Mesodermal cell (in vitro differentiated cells): ENCODE data around the gene USP36. TPM values are rescaled to one million over a fixed set of nuclear protein-coding genes. Genes with fewer than 3 reads are reported as not detected.
"Not testable (repeated sequence)": the region's sequence is repeated elsewhere in the genome, so short reads cannot be mapped to it uniquely, and the experiment has no call there.

ENCODE experiments used
- H3K27ac ChIP-seq: 2 replicates; pipeline ENCODE4 v1.7.0; 2013; ENCODE audit warnings: mild to moderate bottlenecking, low read depth, low read length, moderate library complexity; ENCODE audit not compliant: severe bottlenecking
- H3K36me3 ChIP-seq: 2 replicates; pipeline ENCODE4 v1.7.1; 2013; ENCODE audit warnings: mild to moderate bottlenecking, low read length, moderate library complexity; ENCODE audit not compliant: control insufficient read depth, insufficient read depth
- H3K4me1 ChIP-seq: one replicate; pipeline ENCODE4 v1.7.1; 2013; ENCODE audit warnings: mild to moderate bottlenecking, low read length; ENCODE audit not compliant: insufficient read depth, control insufficient read depth, poor library complexity, severe bottlenecking
- H3K4me3 ChIP-seq: 2 replicates; pipeline ENCODE4 v1.7.0; 2013; ENCODE audit warnings: low read length, control low read depth, mild to moderate bottlenecking; ENCODE audit not compliant: insufficient read depth, poor library complexity, severe bottlenecking; ENCODE audit errors: extremely low read depth
- H3K9me3 ChIP-seq: 2 replicates; pipeline ENCODE4 v1.7.1; 2013; ENCODE audit warnings: mild to moderate bottlenecking, low read length, moderate library complexity; ENCODE audit not compliant: control insufficient read depth
- WGBS, 2 experiments: methylation state at CpG; one replicate each; pipeline ENCODE4 v1.1.5; 2013; ENCODE audit warnings: missing lambda C conversion rate in 2 of 2; ENCODE audit not compliant: insufficient coverage in 2 of 2; 5-methylcytosine and 5-hydroxymethylcytosine counted together
- polyA plus RNA-seq, 2 experiments: library from polyadenylated mRNA; stranded (reverse); fragments of 50-300 nt; gene quantifications; one replicate each; pipeline ENCODE4 v1.2.3, GENCODE V29; 2013

USP36 gene
- polyA plus RNA-seq (2013, experiment 1 of 2) = 20.2 TPM
- polyA plus RNA-seq (2013, experiment 2 of 2) = 19.1 TPM

DNA sequence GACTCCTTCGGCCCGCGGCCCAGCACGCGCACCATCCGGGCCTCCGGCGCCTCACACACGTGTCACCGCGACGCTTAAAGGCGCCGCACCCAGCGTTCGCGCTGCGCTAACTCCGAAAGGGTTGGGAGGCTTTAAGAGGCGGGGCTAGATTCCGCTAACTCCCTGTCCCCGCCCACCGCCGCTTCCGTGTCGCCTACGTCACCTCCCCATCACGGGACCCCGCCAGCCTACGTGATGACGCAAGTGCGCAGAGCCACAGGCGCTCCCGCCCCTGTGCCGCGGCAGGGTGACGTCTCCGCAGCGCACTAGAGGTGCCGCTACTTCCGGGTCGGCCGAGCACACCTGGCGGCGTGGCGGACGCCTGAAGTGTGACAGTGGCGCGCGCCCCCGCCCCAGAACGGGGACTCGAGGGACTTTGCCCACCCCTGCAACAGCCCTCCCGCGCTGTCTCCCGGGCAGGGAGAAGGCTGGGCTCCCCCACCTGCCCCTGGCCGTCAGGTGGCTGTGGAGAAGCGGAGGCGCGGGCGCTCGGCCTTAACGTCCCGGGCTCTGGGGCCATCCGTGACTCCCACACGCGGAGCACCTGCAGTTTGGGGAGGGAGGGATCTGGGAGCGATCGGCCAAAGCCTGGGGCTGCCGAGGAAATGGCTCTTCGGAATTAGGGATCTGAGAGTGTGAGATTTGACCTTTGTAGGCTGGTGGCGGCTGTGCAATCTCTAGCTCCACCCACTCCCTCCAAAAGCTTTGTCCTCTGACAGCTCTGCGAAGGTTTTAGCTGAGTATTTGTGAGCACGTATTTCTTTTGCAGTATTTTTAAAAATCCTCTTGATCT, at the start of gene USP36:
Gene USP36 (minus strand): TSS at position 35 of the 832 bp plus-strand sequence. CDS start 4,451 bp downstream, outside the sequence.
- no peaks in the 10 kb centered on the region for H3K9me3 ChIP-seq
- peaks cover 9% of the 10 kb centered on the region for H3K4me1 ChIP-seq
- peak within 1 kb of the TSS; percentile 92 for H3K27ac ChIP-seq
- H3K4me3 ChIP-seq = peak within 1 kb of the TSS; percentile 83
- WGBS, 2 experiments = 0% methylated on average over 38 to 54 of the region's 74 CpGs
- peaks cover 22% of the 10 kb centered on the region for H3K36me3 ChIP-seq

DNA sequence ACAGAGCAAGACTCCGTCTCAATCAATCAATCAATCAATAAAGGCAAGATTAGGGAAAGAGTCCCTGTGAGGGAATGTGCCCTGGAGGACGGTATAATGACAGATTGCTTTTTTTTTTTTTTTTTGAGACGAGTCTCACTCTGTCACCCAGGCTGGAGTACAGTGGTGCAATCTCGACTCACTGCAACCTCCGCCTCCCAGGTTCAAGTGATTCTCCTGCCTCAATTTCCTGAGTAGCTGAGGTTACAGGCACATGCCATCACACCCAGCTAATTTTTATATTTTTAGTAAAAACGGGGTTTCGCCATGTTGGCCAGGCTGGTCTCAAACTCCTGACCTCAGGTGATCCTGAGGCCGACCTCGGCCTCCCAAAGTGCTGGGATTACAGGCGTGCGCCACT, 49.5 kb upstream of the USP36 start:
- not testable (repeated sequence) for H3K27ac ChIP-seq, H3K36me3 ChIP-seq, H3K4me3 ChIP-seq, H3K9me3 ChIP-seq
- 96% methylated on average over 9 to 10 of the region's 11 CpGs for WGBS, 2 experiments
- peaks cover 14% of the 10 kb centered on the region for H3K4me1 ChIP-seq

DNA sequence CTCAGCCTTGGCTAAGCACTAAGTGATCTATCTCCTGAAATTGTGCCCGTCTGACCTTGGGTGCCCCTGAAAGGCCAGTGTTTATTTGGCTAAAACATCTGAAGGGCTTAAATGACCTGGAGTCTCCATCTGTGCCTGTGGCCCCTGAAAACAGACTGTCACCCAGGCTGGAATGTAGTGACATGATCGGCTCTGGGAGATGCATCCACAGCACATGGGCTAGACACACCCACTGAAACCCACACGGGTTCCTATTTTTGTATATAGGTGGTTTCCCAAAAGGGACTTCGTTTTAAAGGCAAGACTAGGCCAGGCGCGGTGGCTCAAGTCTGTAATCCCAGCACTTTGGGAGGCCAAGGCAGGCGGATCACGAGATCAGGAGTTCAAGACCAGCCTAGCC, 48.9 kb upstream of the USP36 start:
- WGBS, 2 experiments = 92 to 95% methylated on average over 7 to 8 of the region's 8 CpGs
- Histone ChIP-seq H3K36me3 (peaks cover 6% of the 10 kb centered on the region), H3K9me3 (no peaks in the 10 kb centered on the region), H3K27ac (no peak overlapping the region), H3K4me1 (peaks cover 20% of the 10 kb centered on the region), H3K4me3 (no peak overlapping the region)

DNA sequence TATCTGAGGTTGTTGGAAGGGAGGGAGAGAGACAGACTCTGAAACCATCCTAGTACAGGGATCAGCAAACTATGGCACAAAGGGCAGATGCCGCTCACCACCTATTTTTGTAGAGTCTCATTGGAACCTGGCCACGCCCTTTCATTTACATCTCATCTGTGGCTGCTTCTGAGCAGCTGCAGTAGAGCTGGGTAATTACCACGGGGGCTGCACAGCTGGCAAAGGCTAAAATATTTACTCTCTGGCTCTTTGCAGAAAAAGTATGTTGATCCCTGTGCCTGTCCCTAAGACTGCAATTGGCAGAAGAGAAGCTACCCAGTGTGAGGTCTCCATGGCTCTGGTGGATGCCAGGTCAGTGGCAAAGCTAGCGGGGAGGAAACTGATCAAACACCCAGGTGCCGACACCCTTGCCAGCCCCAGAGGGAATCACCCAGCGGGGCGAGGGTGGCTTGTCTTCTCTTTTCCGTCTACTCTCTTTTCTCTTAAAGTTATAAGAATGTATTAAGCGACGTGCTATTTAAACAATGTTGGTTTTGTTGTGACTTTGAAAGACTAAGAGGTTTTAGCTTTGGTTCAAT, 48.4 kb upstream of the USP36 start:
- peaks cover 6% of the 10 kb centered on the region for H3K36me3 ChIP-seq
- no peak overlapping the region for H3K4me3 ChIP-seq
- whole genome bisulfite sequencing, 2 experiments = 90 to 91% methylated on average over 4 to 8 of the region's 10 CpGs
- H3K9me3 ChIP-seq = no peaks in the 10 kb centered on the region
- peaks cover 25% of the 10 kb centered on the region for H3K4me1 ChIP-seq
- H3K27ac ChIP-seq = no peak overlapping the region

DNA sequence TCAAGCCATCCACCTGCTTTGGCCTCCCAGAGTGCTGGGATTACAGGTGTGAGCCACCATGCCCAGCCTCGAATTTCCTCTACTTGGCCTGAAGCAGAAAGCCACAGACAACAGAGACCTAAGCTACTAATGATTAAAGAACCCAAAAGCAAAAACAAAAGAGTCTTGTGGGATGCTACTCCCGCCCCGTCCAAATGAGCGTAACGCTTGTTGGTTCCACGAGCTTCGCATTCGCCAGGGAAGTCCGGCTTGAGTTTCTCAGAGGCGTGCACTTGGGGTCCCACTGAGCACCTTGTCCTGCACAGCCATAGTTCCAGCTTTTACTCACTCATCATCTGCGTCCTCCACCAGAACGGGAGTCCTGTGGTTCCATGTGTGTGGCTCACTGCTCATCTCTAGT, 46.3 kb upstream of the USP36 start:
- peaks cover 6% of the 10 kb centered on the region for H3K36me3 ChIP-seq
- H3K9me3 ChIP-seq = no peaks in the 10 kb centered on the region
- no peak overlapping the region for H3K27ac ChIP-seq
- H3K4me3 ChIP-seq = no peak overlapping the region
- WGBS, 2 experiments = 93 to 95% methylated on average over 10 of the region's 12 CpGs
- H3K4me1 ChIP-seq = peaks cover 42% of the 10 kb centered on the region

DNA sequence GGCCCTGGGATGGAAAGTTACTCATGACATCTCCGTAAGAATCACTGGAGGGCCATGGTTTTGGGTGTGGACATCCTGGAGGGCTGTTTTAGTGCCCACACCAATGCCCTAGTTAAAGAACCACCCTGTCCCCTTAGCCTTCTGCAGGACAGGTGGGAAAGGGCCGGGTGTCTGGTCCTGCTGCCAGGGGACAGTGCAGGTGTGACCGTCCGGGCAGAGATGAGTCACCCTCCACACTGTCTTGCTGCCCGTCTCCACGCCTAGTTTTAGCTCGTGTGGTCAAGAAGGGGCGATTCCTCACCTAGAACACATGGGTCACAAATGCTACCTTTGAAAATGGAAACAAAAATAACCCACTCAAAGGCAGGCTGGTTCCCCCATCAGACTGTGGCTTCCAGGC, 45.3 kb upstream of the USP36 start:
- Histone ChIP-seq H3K4me3 (no peak overlapping the region), H3K9me3 (no peaks in the 10 kb centered on the region), H3K36me3 (peaks cover 6% of the 10 kb centered on the region), H3K4me1 (peaks cover 42% of the 10 kb centered on the region), H3K27ac (no peak overlapping the region)
- WGBS, 2 experiments = 96 to 97% methylated on average over 8 of the region's 8 CpGs

DNA sequence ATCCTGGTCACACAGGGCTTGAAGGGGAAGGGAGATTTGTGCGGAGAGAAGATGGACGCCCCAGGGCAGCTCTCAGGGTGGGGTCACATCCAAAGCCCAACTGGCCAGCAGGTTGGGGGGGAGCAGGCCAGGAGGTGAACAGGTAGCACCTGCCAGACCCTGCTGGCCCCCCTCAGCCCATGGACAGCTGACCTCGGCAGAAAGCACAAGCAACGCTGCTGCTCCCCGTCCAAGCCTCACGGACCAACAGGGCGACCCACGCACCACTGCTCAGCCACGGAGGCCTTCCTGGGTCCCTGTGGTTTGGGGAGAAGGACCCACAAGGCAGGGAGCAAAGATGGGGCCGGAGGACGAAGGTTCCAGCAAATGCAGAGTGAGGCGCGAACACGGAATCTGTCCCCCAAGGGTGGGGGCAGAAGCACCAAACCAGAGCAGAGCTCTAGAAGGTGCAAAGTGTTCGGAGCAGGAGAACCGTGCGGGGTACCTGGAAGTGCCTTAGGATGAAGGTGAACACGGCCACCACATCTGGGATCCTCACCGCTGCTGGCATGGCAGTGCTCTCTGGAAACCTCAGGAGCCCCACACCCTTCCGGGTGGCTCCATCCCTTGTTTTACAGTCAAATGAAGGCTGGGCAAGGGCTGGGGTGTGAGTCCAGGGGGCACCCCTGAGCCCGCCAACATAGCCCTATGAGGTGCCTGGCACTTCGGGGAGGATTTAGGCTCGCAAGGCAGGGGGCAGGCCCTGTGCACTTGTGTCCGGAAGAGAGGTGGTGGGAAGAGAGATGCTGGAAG, 44.5 kb upstream of the USP36 start:
- 96% methylated on average over 19 to 24 of the region's 24 CpGs for WGBS, 2 experiments

DNA sequence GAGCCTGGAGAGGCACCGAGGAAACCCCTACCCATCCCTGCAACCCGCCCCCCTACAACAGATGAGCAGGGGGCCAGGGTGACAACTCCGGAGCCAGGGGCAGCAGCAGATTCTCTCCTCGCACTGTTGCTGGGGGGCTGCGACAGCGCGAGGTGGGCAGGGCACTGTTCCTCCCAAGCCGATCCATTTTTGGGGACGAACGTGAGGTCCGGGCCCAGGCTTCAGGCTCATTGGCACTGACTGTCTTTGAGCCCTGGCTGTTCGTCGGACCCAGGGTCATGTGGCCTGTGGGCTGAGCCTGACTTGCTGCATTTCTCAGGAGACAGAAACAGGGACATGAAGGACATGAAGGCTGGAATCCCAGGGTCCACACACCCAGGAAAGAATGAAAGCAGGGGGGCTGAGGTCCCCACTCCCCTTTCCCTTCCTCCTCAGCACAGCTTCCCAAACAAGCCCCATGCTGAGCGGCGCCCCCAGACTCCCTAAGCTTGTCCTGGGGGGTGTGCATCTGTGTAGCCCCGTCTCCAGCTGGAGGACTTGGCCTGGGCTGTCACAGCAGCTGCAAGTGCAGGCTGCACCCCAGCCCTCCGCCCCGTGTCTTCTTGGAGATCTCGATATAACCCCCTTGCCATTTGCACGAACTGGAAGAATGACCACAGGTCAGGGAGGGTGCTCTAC, 43.7 kb upstream of the USP36 start:
- H3K27ac ChIP-seq = peak overlapping the region; percentile 100
- peaks cover 6% of the 10 kb centered on the region for H3K36me3 ChIP-seq
- H3K4me1 ChIP-seq = peaks cover 50% of the 10 kb centered on the region
- 42 to 56% methylated on average over 13 to 18 of the region's 20 CpGs for WGBS, 2 experiments
- H3K4me3 ChIP-seq = no peak overlapping the region
- no peaks in the 10 kb centered on the region for H3K9me3 ChIP-seq

More for the DNA sequence above, 44.5 kb upstream of the USP36 start:
- Histone ChIP-seq H3K27ac (peak overlapping the region; percentile 100), H3K9me3 (no peaks in the 10 kb centered on the region), H3K4me1 (peaks cover 45% of the 10 kb centered on the region), H3K36me3 (peaks cover 6% of the 10 kb centered on the region), H3K4me3 (no peak overlapping the region)

DNA sequence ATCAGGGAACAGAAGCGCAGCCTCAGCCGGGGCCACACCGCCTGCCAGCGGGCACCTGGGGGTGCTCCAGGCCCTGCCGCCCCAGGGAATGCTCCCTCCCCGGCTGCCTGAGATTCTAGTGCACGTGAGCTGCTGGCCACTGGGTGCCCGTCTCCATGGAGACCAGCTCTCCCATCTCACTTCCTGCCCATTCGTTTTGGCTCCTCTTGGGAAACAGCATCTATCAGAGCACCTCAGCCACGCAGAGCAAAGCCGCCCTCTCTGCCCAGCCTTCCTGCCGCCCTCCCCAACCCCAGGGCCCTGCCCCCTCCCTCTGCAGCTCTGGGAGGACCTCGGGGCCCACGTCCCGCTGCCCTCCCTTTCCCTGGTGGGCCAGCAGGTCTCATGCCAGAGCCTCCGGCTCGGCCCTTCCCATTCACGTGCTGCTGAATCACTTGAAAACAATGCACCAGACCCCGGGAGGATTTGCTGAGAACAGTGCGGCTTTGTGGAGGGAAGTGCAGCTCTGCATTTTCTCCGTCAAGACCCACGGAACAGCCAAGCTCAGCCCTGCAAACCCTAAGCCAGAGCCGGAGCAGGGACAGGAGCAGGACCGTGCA, 43.0 kb upstream of the USP36 start:
- 17 to 20% methylated on average over 20 to 22 of the region's 24 CpGs for WGBS, 2 experiments
- H3K4me1 ChIP-seq = peaks cover 51% of the 10 kb centered on the region
- no peak overlapping the region for H3K4me3 ChIP-seq
- H3K36me3 ChIP-seq = peaks cover 6% of the 10 kb centered on the region
- H3K27ac ChIP-seq = peak overlapping the region; percentile 100
- no peaks in the 10 kb centered on the region for H3K9me3 ChIP-seq

DNA sequence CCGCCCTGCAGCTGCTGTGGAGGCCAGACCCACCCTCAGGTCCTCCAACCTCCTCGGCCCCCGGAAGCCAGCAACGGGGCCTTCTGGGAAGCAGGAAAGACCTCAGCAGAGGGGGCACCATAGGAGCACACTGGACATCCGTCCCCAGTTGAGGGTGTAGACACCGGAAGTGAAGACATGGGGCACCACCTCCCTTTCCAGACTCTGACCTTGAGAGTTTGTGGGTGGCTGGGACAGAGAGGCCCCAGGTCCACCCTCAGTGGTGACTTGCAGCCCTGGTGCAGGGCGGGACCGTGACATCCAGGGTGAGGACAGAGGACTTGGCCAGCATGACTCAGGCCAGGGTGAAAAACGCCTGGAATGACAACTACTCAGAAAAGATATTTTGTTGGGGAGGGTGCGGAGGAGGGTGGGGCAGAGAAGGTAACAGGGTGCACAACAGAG, 42.5 kb upstream of the USP36 start:
- H3K27ac ChIP-seq = peak overlapping the region; percentile 100
- no peaks in the 10 kb centered on the region for H3K9me3 ChIP-seq
- no peak overlapping the region for H3K4me3 ChIP-seq
- 65 to 73% methylated on average over 6 to 7 of the region's 10 CpGs for whole genome bisulfite sequencing, 2 experiments
- H3K4me1 ChIP-seq = peaks cover 51% of the 10 kb centered on the region
- peaks cover 6% of the 10 kb centered on the region for H3K36me3 ChIP-seq
